HepG2 (cell line): Measurements from ENCODE around the gene BTN1A1. TPM values are rescaled to one million over a fixed set of nuclear protein-coding genes. Genes with fewer than 3 reads are reported as not detected.

Source experiments
- ATAC-seq: fragments of 200-7000 bp; cut with Tn5 transposase; 3 replicates; pipeline ENCODE4 v1.9.1; 2020; ENCODE audit warnings: mild to moderate bottlenecking, moderate library complexity
- BruUV-seq: library from RNA; stranded (reverse); fragments of 400-500 nt; replicated peaks from 2 replicates; lab custom pipeline; 2021; lab: Mats Ljungman, UMichigan
- CTCF ChIA-PET: fragments of 300-600 bp; formaldehyde crosslinking; extraction: SDS; loops from one replicate; lab custom pipeline; 2021; ENCODE audit warnings: low total read pairs, inconsistent platforms, low intra/inter-chr PET ratio; lab: Yijun Ruan, JAX
- POLR2A ChIA-PET: fragments of 350-600 bp; sonication (Branson Sonifier 250); formaldehyde crosslinking; loops from one replicate; lab custom pipeline; 2020; ENCODE audit warnings: antibody characterized with exemption, inconsistent platforms; lab: Yijun Ruan, JAX
- DNase-seq: peaks from one replicate; pipeline ENCODE4 v3.0.0-alpha.2; 2015; ENCODE audit warnings: low spot score
- FAIRE-seq: peaks from 3 replicates; lab custom pipeline; 2011; peaks lifted over from hg19 to GRCh38; lab: Jason Lieb, UNC
- H2AFZ ChIP-seq: one replicate; pipeline ENCODE4 v1.6.1; 2011; ENCODE audit warnings: low read length, inconsistent platforms
- H3K27ac ChIP-seq: fragments of 300-600 bp; 3 replicates; pipeline ENCODE4 v1.8.0; 2011; ENCODE audit warnings: mixed run types, mild to moderate bottlenecking, mixed read lengths, low read length, inconsistent platforms; ENCODE audit not compliant: insufficient read depth; ENCODE audit errors: extremely low read length
- H3K27me3 ChIP-seq, 2 experiments: fragments of 200-600 bp in 1 of 2; 2 replicates in 1 of 2; 3 replicates in 1 of 2; pipeline versions ENCODE4 v1.6.0 to v1.8.0; 2011; ENCODE audit warnings: low read length in 2 of 2, mild to moderate bottlenecking in 2 of 2, moderate library complexity in 2 of 2, inconsistent platforms in 1 of 2; ENCODE audit not compliant: insufficient read depth in 2 of 2, control insufficient read depth in 1 of 2
- H3K36me3 ChIP-seq, 2 experiments: fragments of 200-600 bp in 1 of 2; replicated peaks in 1 of 2; 2 replicates in 1 of 2; 3 replicates in 1 of 2; pipeline versions ENCODE4 v1.5.1 to v1.8.0; 2011; ENCODE audit warnings: low read length in 2 of 2, inconsistent platforms in 1 of 2; ENCODE audit not compliant: insufficient read depth in 2 of 2, control insufficient read depth in 1 of 2
- H3K4me1 ChIP-seq: 2 replicates; pipeline ENCODE4 v1.5.1; 2012; ENCODE audit warnings: low read length, inconsistent platforms; ENCODE audit not compliant: insufficient read depth
- H3K4me2 ChIP-seq: 2 replicates; pipeline ENCODE4 v1.6.0; 2011; ENCODE audit warnings: low read depth, low read length, inconsistent platforms
- H3K4me3 ChIP-seq, 3 experiments: fragments of 200-600 bp in 1 of 3; sonication (generic), shearing (Covaris generic) in 1 of 3; replicated peaks in 1 of 3; 2 replicates each; pipeline ENCODE4 v1.5.1; 2011 to 2016; ENCODE audit warnings: low read length in 3 of 3, inconsistent platforms in 2 of 3, low read depth in 2 of 3, mild to moderate bottlenecking in 2 of 3, control low read depth in 1 of 3, mixed read lengths in 1 of 3; ENCODE audit not compliant: insufficient read depth in 1 of 3
- H3K79me2 ChIP-seq: one replicate; pipeline ENCODE4 v1.6.1; 2011; ENCODE audit warnings: low read length, inconsistent platforms; ENCODE audit not compliant: insufficient read depth
- H3K9ac ChIP-seq: 2 replicates; pipeline ENCODE4 v1.6.0; 2011; ENCODE audit warnings: mild to moderate bottlenecking, low read depth, low read length, inconsistent platforms; ENCODE audit not compliant: insufficient read depth
- H3K9me3 ChIP-seq: 2 replicates; pipeline ENCODE4 v1.5.1; 2012; ENCODE audit warnings: mild to moderate bottlenecking, low read length
- H4K20me1 ChIP-seq: 2 replicates; pipeline ENCODE4 v1.6.0; 2011; ENCODE audit warnings: inconsistent platforms, mild to moderate bottlenecking, low read length, moderate library complexity; ENCODE audit not compliant: insufficient read depth
- CREB1 ChIP-seq, 2 experiments: fragments of 450-650 bp in 1 of 2; IDR thresholded peaks; 2 replicates each; pipeline ENCODE4 v1.6.1; 2016 to 2017; ENCODE audit warnings: control low read depth in 1 of 2, mild to moderate bottlenecking in 1 of 2, missing compliant biosample characterization in 1 of 2, missing genetic modification characterization in 1 of 2
- ELF3 ChIP-seq: IDR thresholded peaks from 2 replicates; pipeline ENCODE4 v1.6.1; 2016; ENCODE audit warnings: missing genetic modification reagents, missing compliant biosample characterization
- EP300 ChIP-seq, 3 experiments: sonication (generic) in 1 of 3; formaldehyde crosslinking in 1 of 3; IDR thresholded peaks; 2 replicates each; pipeline versions ENCODE4 v1.5.1 to v1.6.1; 2011 to 2020; ENCODE audit warnings: low read depth in 2 of 3, low read length in 2 of 3, borderline replicate concordance in 1 of 3, improper control_type of control experiment in 1 of 3, mild to moderate bottlenecking in 1 of 3, missing genetic modification reagents in 1 of 3, moderate library complexity in 1 of 3
- JUNB ChIP-seq: sonication (generic); formaldehyde crosslinking; IDR thresholded peaks from 2 replicates; pipeline ENCODE4 v1.8.0; 2022; ENCODE audit warnings: missing genetic modification reagents, mild to moderate bottlenecking, borderline replicate concordance
- KDM1A ChIP-seq: IDR thresholded peaks from 2 replicates; pipeline ENCODE4 v1.6.1; 2016; ENCODE audit warnings: missing compliant biosample characterization
- LCORL ChIP-seq, 2 experiments: fragments of 450-650 bp in 1 of 2; sonication (generic) in 1 of 2; formaldehyde crosslinking in 1 of 2; IDR thresholded peaks; 2 replicates each; pipeline versions ENCODE4 v1.5.0 to v1.6.1; 2017 to 2020; ENCODE audit warnings: antibody characterized with exemption in 1 of 2, missing genetic modification reagents in 1 of 2
- MED13 ChIP-seq: sonication (generic); formaldehyde crosslinking; IDR thresholded peaks from 2 replicates; pipeline ENCODE4 v1.5.0; 2020; ENCODE audit warnings: missing genetic modification reagents
- NKX3-1 ChIP-seq: sonication (generic); formaldehyde crosslinking; IDR thresholded peaks from 2 replicates; pipeline ENCODE4 v1.5.0; 2020; ENCODE audit warnings: missing genetic modification reagents
- PHF5A ChIP-seq: IDR thresholded peaks from one replicate; pipeline ENCODE4 v1.6.1; 2018; ENCODE audit warnings: low read depth, missing genetic modification reagents; ENCODE audit not compliant: unreplicated experiment
- PRDM10 ChIP-seq: sonication (generic); formaldehyde crosslinking; IDR thresholded peaks from 2 replicates; pipeline ENCODE4 v1.4.0; 2020; ENCODE audit warnings: low read depth, missing genetic modification reagents
- RCOR2 ChIP-seq: IDR thresholded peaks from 2 replicates; pipeline ENCODE4 v1.6.1; 2016; ENCODE audit warnings: missing biosample characterization, missing genetic modification reagents
- SAP130 ChIP-seq: IDR thresholded peaks from 2 replicates; pipeline ENCODE4 v1.6.1; 2016; ENCODE audit warnings: low read depth
- SNAPC2 ChIP-seq: sonication (generic); formaldehyde crosslinking; IDR thresholded peaks from 2 replicates; pipeline ENCODE4 v1.8.1; 2022; ENCODE audit warnings: mild to moderate bottlenecking, missing genetic modification reagents
- ZBTB7B ChIP-seq: sonication (generic); formaldehyde crosslinking; IDR thresholded peaks from 2 replicates; pipeline ENCODE4 v1.4.0; 2020; ENCODE audit warnings: missing genetic modification reagents
- ZNF292 ChIP-seq: sonication (generic); formaldehyde crosslinking; IDR thresholded peaks from 2 replicates; pipeline ENCODE4 v1.8.1; 2022; ENCODE audit warnings: mild to moderate bottlenecking, low read depth, missing genetic modification reagents, borderline replicate concordance
- ZNF296 ChIP-seq: sonication (generic); formaldehyde crosslinking; conservative IDR thresholded peaks from 2 replicates; pipeline ENCODE4 v1.5.0; 2020; ENCODE audit warnings: mild to moderate bottlenecking, missing genetic modification reagents
- ZNF780A ChIP-seq: sonication (generic); formaldehyde crosslinking; IDR thresholded peaks from 2 replicates; pipeline ENCODE4 v1.8.0; 2022; ENCODE audit warnings: mild to moderate bottlenecking, missing genetic modification reagents, moderate library complexity
- WGBS: methylation state at CpG from one replicate; pipeline ENCODE4 v1.1.6; 2017; ENCODE audit warnings: low lambda C conversion rate; 5-methylcytosine and 5-hydroxymethylcytosine counted together
- in situ Hi-C: cut with HindIII; loops from 2 replicates; pipeline ENCODE4 v1.10.0; 2017; ENCODE audit warnings: low pct_unique_long_range_greater_than_20kb; ENCODE audit not compliant: extremely low pct_ligation_motif_present
- intact Hi-C: fragments of 100-400 bp; cut with micrococcal nuclease; formaldehyde crosslinking; loops from one replicate; pipeline ENCODE4 v1.10.0; 2022; ENCODE audit not compliant: unreplicated experiment
- polyA plus RNA-seq, 8 experiments: library from polyadenylated mRNA; depleted of rRNA in 3 of 8; stranded (reverse) in 7 of 8; unstranded in 1 of 8; fragments of >200 nt; fragmentation: Illumina TruSeq in 4 of 8; extraction: Trizol in 4 of 8; gene quantifications; 2 replicates each; pipeline versions ENCODE4 v1.2.1 to v1.2.3, GENCODE V29; 2011 to 2016; ENCODE audit warnings: low read depth in 4 of 8, missing spikeins in 1 of 8, mixed read lengths in 1 of 8; ENCODE audit not compliant: insufficient read depth in 1 of 8
- total RNA-seq, 5 experiments: library from RNA; depleted of rRNA; stranded (reverse); fragments of >200 nt; fragmentation: Illumina TruSeq; extraction: Trizol; gene quantifications; 2 replicates each; pipeline ENCODE4 v1.2.3, GENCODE V29; 2016; ENCODE audit warnings: low read depth in 1 of 5
- TF ChIP-seq, protein P1 (sequence below): sonication (generic); formaldehyde crosslinking; IDR thresholded peaks from 2 replicates; pipeline ENCODE4 v1.4.0; 2020; ENCODE audit warnings: missing genetic modification reagents, mild to moderate bottlenecking, borderline replicate concordance
- TF ChIP-seq, protein P2 (sequence below): sonication (generic); IDR thresholded peaks from 2 replicates; pipeline ENCODE4 v1.6.1; 2016; ENCODE audit warnings: low read depth, borderline replicate concordance

BTN1A1 gene
- total and polyA plus RNA-seq, 2 of the 13 experiments (the other 11 are each of a cell fraction or from before 2014, with no cell fraction given): 0.04 TPM; not detected in 1

GRCh38 chr6:26484161-26484560, 15.9 kb upstream of the BTN1A1 start:
- Histone ChIP-seq H3K9me3 (no peaks in the 10 kb centered on the region), H3K27me3 (no peaks in the 10 kb centered on the region), H3K4me1 (peaks cover 10% of the 10 kb centered on the region), H3K36me3 (no peaks in the 10 kb centered on the region), H2AFZ (no peak overlapping the region), H3K4me2 (no peak overlapping the region), H3K4me3 (no peak overlapping the region), H3K79me2 (no peaks in the 10 kb centered on the region), H3K27ac (no peak overlapping the region), H4K20me1 (no peaks in the 10 kb centered on the region), H3K9ac (no peak overlapping the region)
- intact Hi-C loops: no loop called here
- CTCF ChIA-PET: no interaction called here
- BruUV-seq: no TSS peak
- POLR2A ChIA-PET: interaction anchor here (1.5 to 2.0 kb wide), 2 partner anchors 9 kb away, joined by 5 to 9 read pairs; no protein-coding TSS in a partner anchor
- DNase-seq (no peak), ATAC-seq (no peak), FAIRE-seq (no peak)
- TF ChIP-seq ZBTB7B (CRISPR knock-in tag) (no peak), NKX3-1 (CRISPR knock-in tag) (no peak), RCOR2 (CRISPR knock-in tag) (no peak), KDM1A (no peak), ZNF296 (CRISPR knock-in tag) (no peak), EP300 (IDR thresholded peaks at IDR 0.05; ENCODE audit: low read depth in 2 of 2, low read length in 2 of 2) (no peak), EP300 (CRISPR knock-in tag; IDR thresholded peaks at IDR 0.05; ENCODE audit: borderline replicate concordance) (no peak), ZNF292 (CRISPR knock-in tag) (no peak), PHF5A (CRISPR knock-in tag) (no peak), ELF3 (CRISPR knock-in tag) (no peak), ZNF780A (no peak), LCORL (IDR thresholded peaks at IDR 0.05) (no peak), LCORL (CRISPR knock-in tag; IDR thresholded peaks at IDR 0.05) (no peak), MED13 (CRISPR knock-in tag) (no peak), CREB1 (IDR thresholded peaks at IDR 0.05) (no peak), CREB1 (CRISPR knock-in tag; IDR thresholded peaks at IDR 0.05) (no peak), JUNB (no peak), PRDM10 (CRISPR knock-in tag) (no peak), SNAPC2 (CRISPR knock-in tag) (no peak), SAP130 (no peak)
- TF ChIP-seq, protein P1, sequence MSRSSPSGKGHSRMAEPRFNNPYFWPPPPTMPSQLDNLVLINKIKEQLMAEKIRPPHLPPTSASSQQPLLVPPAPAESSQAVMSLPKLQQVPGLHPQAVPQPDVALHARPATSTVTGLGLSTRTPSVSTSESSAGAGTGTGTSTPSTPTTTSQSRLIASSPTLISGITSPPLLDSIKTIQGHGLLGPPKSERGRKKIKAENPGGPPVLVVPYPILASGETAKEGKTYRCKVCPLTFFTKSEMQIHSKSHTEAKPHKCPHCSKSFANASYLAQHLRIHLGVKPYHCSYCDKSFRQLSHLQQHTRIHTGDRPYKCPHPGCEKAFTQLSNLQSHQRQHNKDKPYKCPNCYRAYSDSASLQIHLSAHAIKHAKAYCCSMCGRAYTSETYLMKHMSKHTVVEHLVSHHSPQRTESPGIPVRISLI (CRISPR knock-in tag): no peak
- TF ChIP-seq, protein P2, sequence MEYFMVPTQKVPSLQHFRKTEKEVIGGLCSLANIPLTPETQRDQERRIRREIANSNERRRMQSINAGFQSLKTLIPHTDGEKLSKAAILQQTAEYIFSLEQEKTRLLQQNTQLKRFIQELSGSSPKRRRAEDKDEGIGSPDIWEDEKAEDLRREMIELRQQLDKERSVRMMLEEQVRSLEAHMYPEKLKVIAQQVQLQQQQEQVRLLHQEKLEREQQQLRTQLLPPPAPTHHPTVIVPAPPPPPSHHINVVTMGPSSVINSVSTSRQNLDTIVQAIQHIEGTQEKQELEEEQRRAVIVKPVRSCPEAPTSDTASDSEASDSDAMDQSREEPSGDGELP: no peak
- WGBS: 49% methylated on average over 2 of the region's 2 CpGs
- in situ Hi-C loops: no loop called here
